ENCODE measurements around the gene BMPR1A.

DNA sequence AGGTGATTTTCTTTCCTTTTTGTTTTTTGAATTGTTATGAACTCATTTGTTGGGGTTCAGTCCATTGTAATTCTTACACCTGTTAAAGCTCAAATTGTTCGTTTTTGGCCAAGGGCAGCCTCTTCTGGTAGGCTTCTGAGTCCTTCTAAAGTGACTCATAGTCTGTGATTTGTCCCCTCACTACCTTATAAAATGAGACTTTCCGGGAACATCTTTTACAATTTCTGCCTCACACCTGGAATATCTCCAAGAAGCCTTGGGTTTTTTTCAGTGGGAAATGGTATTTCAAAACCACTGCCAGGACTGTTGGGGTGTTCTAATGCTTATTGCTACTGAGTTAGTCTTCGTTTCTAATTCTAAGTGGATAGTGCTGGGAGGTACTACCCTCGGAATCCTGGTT lies 56.7 kb downstream of the BMPR1A start:
- TF ChIP-seq POLR2AphosphoS5 (IDR thresholded peaks at IDR 0.05; ENCODE audit: low read depth, low read length) (no peak), TAF1 (IDR thresholded peaks at IDR 0.05; ENCODE audit: borderline replicate concordance, insufficient read depth, low read length) (no peak)
